Epithelial cell of prostate (primary cell): Measurements from ENCODE around the gene JAKMIP3.
A peak's percentile ranks its signal among the peaks of the same experiment; 100 is the strongest.

Experiments
- DNase-seq: peaks from one replicate; pipeline ENCODE4 v3.0.0-alpha.2; 2011; ENCODE audit warnings: low read depth, low spot score
- H3K27ac ChIP-seq: fragments of 450-650 bp; 2 replicates; pipeline ENCODE4 v1.5.1; 2017; ENCODE audit warnings: mild to moderate bottlenecking

Gene JAKMIP3

DNA sequence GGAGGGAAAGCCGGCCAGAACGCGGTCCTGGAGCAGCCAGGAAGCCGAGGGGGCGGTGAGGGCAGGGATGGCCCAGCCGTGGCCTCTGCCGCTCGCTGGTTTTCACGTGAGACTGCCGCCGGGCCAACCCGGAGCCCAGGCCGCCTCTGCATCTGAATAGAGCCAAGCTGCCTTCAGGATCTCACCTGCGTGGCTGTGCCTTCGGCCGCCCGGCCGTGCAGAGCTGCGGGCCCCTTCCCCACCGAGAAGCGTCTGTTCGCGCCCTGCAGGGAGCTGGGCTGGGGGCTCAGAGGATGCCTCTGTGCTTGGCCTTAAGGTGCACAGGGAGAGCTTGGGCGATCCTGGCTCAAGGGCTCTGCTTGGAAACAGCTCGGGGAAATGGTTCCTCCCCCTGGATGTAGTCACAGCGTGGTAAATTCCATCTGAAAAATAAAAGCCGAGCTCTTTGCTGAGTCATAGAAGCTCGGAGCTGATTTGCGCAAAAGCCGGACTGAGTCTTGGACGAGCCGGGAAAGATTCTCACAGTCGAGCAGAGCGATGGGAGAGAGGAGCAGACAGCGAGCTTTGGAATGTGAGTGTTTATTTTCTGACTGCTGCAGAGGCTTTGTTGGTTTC lies at the start of gene JAKMIP3:
JAKMIP3 (plus strand) TSS at position 456 of the 615 bp plus-strand sequence. CDS start 38,863 bp downstream, outside the sequence.
- peak; percentile 40 for DNase-seq
- H3K27ac ChIP-seq, result no peak within 1 kb of the TSS

DNA sequence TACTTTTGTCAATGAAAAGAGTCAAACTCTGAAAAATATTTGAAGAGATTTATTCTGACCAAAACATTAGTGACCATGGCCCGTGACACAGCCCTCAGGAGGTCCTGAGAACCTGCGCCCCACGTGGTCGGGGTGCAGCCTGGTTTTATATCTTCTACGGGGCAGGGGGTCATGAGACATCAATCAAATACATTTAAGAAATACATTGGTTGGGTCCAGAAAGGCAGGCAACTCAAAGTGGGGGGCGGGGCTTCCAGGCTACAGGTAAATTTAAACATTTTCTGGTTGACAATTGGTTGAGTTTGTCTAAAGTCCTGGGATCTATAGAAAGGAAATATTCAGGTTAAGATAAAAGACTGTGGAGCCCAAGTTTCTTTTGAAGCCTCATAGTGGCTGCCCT lies 49.2 kb upstream of the JAKMIP3 start:
- no peak for DNase-seq
- peak overlapping the region; percentile 61 for H3K27ac ChIP-seq

DNA sequence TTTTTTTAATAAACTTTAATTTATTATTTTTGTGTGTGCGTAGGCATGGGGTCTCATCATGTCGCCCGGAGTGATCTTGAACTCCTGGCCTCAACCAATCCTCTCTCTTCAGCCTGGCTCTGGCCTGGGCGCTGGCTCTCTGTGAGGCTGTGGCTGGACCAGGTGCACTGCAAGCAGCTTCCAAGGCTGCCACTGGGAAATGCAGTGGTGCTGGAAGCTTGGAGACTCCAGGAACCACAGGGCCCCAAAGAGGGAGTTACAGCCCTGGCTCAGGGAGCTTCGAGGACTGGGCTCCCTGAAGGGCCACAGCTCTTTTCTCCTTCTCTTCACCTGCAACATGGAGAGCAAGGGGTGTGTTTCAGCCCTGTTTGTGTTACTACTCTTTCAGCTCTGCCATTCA lies 47.3 kb upstream of the JAKMIP3 start:
- no peak overlapping the region for H3K27ac ChIP-seq
- no peak for DNase-seq

DNA sequence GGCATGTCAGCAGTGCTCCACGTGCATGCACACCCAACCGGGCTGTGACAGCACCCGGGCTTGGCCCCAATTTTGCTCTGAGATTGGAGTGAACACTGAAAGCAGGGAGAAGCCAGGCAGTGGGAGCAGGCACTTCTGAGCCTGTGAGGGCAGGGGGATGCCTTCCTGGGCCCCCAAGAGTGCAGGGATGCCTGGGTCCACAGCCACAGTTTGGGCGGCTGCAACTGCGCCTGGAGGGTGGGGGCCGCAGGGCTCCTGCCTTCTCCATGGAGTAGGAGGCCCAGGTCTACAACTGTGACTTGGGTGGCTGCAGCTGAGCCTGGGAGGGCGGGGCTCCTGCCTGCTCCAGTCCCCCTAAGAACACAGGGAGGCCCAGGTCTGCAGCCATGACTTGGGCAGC lies 46.4 kb upstream of the JAKMIP3 start:
- H3K27ac ChIP-seq, result no peak overlapping the region
- DNase-seq, result no peak

DNA sequence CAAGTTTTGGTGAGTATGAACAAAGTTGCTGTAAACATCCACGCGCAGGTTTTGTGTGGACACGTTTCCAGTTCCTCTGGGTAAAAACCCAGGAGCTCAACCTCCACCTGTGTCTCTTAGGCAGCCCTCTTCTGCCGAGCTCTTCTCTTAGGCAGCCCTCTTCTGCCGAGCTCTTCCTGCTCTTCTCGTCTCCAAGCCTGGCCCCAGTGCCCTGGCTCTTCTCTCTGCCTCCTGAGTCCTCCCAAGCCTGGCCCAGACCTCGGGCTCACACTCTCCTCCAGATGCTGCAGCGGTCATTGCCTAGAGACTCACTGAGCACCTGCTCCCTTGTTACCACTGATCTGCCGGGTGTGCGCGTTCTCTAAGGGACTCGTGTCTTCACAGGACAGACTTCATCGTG lies 45.3 kb upstream of the JAKMIP3 start:
- no peak for DNase-seq
- H3K27ac ChIP-seq, result no peak overlapping the region

DNA sequence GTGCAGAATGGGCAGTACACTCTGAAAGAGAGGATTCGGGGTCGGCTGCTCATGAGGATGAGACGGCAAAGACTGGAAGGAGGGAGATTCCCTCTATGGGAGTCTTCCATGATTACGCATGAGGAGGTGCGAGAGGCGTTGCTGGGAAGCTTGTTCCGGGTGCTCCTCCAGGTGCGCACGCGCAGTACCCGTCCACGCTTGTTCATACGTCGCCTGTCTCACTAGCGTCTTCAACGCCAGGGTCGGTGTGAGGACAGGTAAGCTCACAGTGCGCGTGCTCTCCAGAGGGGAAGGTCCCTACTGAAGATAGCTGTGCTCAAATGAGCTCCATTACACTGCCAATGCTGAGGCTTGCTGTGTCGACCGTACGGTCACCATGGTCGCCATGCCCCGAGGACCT lies 44.7 kb upstream of the JAKMIP3 start:
- no peak for DNase-seq
- H3K27ac ChIP-seq, result no peak overlapping the region

DNA sequence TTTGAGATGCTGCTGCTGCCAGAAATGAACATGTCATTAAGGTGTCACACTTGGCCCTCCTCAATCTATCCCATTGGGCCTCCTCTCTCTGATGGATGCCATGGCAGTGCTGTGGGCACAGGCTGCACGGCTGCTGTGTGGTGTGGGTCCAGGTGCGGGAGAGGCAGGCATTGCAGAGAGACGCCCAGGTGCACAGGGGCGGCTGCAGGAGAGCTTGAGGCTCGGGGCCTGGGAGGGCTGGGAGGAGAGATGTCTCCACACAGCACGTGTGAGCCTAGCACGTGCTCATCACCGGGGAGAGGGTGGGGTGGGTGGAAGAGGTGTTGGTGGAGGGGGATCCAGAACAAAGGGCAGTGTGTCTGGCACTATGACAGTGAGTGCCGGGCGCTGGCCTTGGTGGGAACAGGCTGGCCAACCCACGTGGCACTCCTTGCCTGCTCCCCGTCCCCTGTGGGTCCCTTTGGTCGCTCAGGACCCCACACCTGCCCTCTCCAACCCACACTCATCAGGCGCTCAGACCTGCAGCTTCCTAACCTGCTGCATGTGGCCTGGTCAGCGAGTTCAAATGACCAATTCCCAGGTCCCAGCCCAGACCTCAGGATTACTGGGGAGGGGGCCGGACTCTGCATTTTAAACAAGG lies 44.1 kb upstream of the JAKMIP3 start:
- H3K27ac ChIP-seq, result no peak overlapping the region
- DNase-seq, result no peak

DNA sequence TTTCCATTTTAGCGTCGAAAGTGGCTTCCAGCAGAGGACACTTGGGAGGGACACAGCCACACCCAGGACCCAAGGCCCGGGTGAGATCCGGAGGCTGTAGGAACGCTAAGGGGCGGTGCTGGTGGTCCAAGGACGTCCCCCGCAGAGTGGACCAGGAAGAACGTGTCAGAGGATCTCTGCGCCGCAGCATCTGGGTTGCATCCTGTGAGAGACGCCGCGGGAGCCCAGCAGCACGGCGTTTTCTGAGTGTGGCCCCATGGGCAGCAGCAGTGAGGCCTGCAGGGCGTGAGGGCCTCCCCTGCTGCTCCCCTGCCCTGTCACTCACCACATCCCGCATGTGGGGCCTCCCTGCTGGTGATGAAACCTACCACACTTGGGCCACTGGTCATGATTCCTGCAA lies 43.5 kb upstream of the JAKMIP3 start:
- DNase-seq, result no peak
- no peak overlapping the region for H3K27ac ChIP-seq

DNA sequence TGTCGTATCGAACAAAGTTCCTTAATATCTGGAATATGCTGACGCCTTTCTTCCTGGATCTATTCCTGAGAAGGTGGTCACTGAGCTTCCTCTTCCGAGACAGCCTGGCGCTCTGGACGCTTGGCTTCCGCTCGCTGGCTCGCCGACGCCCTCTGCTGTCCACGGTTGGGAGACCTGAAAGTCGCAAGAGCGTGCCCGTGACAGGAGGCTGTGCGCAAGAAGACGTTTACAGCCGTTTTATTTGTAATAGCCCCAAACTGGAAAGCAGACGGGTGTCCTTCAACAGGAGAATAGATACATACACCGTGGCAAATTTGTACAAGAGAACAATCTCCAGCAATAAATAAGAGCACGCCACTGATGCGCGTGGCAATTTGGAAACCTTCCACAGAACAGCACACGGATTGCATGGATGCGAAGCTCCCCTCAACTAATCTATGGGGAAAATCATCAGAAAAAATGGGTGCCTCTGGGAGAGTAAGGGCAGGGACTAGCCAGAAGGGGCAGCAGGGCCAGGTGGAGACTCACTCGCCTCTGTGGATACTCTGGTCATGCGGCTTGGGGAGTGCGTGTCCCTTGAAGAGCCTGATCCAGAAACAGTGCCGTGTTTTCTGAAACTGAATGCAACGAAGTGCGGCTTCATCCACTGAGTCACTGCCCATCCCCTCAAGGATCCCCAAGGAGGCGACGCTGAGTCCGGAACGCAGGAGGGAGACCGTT lies 42.5 kb upstream of the JAKMIP3 start:
- no peak overlapping the region for H3K27ac ChIP-seq
- DNase-seq, result peak; percentile 20

DNA sequence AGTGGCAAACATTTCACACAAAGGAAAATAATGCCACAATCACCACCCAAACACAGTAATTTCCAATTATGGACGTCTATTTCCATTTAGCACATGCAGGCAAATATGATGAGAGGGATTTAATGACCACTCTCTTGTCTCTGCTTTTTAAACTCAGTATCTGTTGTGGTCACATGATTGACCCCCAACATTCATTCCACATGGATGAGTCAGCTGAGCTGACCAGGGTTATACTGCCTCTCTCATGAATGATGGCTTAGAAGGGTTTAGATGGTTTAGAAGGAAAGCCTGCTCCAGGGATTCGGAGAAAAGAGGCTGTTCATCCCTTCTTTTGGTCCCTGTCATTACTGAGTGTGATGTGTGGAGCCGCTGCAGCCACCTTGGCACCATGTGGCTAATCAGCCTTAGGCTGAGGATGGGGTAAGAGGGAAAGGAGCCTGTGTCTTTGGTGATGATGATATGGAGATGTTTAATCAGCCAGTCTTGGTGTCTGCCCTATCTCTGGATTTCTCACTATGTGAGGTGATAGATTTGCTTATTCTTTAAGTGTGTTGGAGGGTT lies 38.2 kb upstream of the JAKMIP3 start:
- H3K27ac ChIP-seq, result no peak overlapping the region
- no peak for DNase-seq

DNA sequence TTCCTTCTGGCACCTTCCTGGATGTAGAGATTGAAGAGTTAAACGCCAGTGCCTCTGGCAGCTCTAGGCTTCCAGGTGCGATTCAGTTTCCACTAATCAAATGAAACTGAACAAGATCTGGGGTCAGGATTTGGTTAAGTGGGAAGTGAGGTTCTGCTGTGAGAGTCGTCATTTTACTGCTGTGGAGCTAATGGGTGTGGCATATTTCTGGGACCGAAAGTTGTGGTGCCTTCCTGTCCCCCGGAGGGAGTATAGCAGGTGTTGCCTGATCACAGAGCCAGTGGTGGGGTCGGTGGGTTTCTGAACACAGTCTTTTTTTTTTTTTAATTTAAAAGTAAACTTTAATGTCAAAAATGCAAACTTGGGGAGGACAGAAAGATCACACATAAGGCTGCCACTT lies 37.0 kb upstream of the JAKMIP3 start:
- no peak for DNase-seq
- no peak overlapping the region for H3K27ac ChIP-seq

DNA sequence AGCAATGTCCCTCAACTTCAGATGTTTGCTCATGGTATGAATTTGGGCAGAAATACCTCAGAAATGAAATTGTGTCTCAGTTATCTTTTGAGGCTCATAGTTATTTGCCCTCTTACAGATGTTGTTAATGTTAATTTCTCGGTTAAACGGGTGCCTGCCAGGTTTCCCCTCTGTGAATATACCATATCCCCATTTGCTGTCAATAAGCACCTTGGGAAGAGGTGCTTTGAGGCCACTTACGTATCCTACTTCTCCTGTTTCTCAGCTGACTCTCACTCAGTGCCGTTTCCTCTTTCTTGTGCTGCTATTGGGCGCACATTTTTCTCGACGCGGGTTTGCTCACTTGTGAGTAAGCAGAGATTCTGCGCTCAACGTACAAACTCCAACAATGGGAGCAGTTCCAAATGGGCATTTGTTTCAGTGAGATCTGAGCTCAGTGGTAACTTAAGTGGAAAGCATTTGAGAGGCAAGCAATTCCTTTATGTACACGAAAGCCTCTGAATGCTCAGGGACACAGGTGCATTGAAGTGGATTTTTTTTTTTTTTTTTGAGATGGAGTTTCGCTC lies 34.8 kb upstream of the JAKMIP3 start:
- H3K27ac ChIP-seq, result no peak overlapping the region
- no peak for DNase-seq

DNA sequence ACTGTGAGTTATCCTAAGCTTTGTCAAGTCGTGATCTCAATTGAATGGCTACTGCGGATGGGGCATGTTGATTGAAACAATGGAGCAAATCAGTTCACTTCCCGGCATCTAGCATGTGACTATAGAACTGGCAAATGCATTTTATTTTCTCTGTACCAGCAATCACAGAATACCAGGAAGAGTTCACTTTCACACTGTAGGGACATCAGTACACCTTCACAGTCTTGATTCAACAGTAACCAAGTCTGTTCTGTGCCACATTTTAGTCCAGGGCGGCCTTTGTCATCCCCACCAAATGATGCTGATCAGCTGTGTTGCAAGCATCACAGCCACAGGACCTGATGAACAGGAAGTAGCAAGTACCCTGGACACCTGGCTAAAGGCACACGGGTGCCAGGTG lies 32.1 kb upstream of the JAKMIP3 start:
- DNase-seq, result no peak
- no peak overlapping the region for H3K27ac ChIP-seq

DNA sequence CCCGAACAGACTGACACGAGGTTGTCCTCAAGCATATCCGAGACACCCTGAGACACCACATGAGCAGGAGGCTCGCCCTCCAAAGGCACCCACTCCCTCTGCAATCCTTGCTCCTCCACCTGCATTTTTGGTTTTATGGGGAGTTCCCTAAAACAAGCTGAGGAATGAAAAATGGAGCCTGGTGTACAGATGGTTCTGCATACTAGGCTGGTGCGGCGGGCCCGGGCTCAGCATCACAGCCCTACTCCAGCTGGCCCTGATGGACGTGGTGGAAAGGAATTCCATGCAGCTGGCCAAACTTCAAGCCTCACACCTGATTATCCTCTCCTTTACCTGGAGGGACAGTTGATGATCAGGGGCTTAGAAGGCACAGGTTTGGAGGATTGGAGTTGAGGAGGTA lies 30.3 kb upstream of the JAKMIP3 start:
- H3K27ac ChIP-seq, result no peak overlapping the region
- no peak for DNase-seq

DNA sequence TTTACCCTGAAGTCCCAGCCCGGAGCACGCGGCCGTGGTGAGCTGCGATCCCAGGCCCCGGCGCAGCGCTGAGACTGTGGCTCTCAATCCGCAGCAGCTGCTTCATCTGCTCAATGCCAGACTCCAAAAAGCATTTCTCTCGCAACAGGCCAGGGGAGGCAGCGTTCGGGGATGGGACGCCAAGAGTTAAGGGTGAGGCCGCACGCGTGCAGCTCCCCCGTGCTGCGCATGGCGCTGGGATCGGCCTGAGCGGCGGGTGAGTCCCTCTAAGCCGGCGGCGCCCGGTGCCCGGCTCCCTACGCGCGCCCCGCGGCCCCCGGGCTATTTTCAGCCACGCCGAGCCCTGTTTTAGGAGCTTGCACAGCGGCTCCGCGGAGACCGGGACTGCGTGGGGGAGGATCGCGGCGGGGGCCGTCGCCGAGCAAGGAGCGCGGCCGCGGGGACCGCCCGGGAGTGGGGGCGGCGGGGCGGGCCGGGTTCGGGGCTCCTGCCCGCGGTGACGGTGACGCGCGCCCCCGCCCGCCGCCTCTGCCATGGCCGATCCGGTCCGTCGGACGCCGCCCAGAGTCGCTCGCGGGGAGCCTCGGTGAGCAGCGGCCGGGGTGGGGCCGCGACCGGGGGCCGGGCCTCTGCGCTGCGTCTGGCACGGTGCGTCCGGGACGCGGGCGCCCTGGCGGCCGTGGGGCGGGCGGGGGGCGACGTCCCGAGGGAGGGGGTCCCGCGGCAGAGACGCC lies 29.4 kb upstream of the JAKMIP3 start:
- no peak overlapping the region for H3K27ac ChIP-seq

DNA sequence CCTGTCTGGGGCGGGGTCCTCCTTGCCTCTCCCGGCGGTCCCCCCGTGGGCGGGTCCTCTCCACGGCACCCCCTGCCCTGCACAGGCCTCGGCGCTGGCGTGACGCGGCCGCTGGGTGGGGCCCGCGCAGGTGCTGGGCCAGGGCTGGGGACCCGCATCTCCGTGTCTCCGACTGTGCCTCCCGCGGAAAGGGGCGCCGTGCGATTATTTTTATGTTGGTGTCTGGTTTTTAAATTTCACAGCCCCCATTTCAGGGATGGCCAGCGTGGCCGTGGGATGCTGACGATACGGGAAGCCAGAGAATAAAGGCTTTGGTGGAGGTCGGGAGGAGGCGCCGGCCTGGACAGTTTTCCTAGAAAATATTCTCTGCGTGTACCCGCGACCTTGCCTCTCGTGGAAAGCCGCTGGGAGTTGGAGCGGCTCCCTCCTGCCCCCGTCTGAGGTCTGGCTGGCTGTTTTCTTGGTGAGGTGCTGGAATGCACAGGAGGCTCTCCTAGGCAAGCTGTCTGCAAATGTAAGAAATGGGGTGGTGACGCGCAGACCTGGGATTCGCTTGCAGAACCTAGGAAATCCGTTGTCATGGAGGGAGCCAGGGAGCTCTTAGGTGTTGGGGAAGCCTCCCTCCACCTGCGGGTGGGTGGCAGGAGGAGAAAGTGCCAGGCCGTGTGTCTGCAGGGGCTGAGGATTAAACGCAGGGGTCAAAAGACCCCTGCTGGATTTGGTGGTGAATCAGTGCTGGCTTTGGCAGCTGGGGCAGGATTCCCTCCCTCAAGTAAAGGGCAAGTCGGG lies 28.7 kb upstream of the JAKMIP3 start:
- H3K27ac ChIP-seq, result no peak overlapping the region
- no peak for DNase-seq

More for the DNA sequence above, 29.4 kb upstream of the JAKMIP3 start:
- DNase-seq, result no peak

DNA sequence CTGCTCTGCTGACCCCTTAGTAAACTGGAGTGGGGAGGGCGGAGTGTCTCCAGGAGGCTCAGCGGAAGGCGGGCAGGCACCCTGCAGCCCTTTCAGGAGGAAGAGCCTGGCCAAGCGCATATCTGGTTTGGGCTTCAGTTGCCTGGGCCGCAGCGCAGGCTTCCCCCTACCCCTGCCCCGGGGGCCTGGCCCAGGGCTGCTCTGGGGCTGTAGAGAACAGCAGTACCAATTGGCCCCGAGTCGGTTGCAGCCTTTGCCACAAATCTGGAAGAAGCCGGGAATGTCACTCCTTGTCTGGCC lies 28.1 kb upstream of the JAKMIP3 start:
- H3K27ac ChIP-seq, result no peak overlapping the region
- DNase-seq, result no peak

DNA sequence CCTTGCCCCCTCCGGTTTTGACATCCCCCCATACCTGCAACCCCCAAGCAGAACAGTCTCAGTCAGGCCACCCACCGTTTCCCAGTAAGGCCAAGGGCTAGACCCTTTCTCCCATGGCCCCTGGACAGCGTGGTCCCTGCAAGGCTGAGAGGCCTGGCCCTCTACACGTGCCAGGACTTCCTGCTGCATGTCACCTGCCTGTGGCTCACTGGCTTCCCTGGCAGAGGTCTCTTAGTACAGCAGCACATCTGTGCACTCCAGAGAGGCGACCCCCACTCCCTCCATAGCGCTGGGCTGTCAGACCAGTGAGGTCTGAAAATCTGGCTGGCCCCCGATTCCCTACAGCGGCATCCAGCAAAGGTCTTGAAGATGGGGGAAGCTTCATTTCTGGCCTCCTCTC lies 26.4 kb upstream of the JAKMIP3 start:
- DNase-seq, result no peak
- H3K27ac ChIP-seq, result no peak overlapping the region

DNA sequence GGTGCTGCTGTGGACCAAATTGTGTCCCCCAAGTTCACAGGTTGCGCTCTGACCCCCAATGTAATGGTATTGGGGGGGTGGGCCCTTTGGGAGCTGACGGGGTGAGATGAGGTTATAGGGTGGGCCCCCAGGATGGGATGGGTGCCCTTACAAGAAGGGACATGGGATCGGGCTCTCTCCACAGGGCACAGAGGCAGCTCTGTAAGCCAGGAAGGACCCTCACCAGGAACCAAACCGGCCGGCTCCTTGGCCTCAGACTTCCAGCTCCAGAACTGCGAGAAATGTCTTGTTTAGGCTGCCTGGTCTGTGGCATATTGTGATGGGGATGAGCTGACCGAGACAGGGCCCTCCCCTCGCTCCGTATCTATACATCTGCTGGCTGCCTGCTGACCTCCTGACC lies 25.7 kb upstream of the JAKMIP3 start:
- no peak for DNase-seq
- H3K27ac ChIP-seq, result no peak overlapping the region

DNA sequence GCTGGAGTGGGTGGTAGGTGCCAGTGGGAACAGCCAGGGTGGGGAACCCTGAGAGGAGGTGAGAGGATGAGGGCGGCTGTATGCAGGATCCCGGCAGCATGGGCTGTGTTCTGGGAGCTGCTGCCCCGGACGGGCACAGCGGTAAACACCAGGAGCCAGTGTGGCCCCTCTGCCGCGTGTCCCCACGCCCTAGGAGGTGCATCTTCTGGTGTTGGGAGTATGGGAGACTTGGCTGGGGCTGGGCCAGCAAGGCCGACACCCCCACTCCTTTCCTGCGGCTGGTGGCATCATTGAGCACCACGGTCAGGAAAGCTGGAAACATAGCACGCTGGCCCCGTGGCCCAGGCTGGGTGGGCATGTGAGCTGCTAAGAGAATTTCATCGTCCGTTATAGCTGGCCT lies 24.4 kb upstream of the JAKMIP3 start:
- DNase-seq, result no peak
- no peak overlapping the region for H3K27ac ChIP-seq
